H1 (cell line): Measurements from ENCODE around the gene LRTM2. TPM values are rescaled to one million over a fixed set of nuclear protein-coding genes. Genes with fewer than 3 reads are reported as not detected.
A peak's percentile ranks its signal among the peaks of the same experiment; 100 is the strongest.

Experiments
- CTCF ChIA-PET: fragments of 300-600 bp; sonication (Branson Sonifier 250); formaldehyde crosslinking; loops from one replicate; lab custom pipeline; 2021; ENCODE audit not compliant: partially characterized antibody; lab: Charles Lee
- POLR2A ChIA-PET: fragments of 300-600 bp; sonication (Branson Sonifier 250); formaldehyde crosslinking; loops from one replicate; lab custom pipeline; 2021; ENCODE audit warnings: inconsistent platforms; ENCODE audit not compliant: partially characterized antibody; lab: Charles Lee
- DNase-seq, 2 experiments: peaks; one replicate each; pipeline versions ENCODE4 v3.0.0 to v3.0.0-alpha.2; 2010 to 2022; ENCODE audit warnings: low spot score in 2 of 2, low read depth in 1 of 2, mixed read lengths in 1 of 2
- FAIRE-seq: peaks from 2 replicates; lab custom pipeline; 2011; peaks lifted over from hg19 to GRCh38; lab: Jason Lieb, UNC
- H2AFZ ChIP-seq: 2 replicates; pipeline ENCODE4 v1.8.1; 2012; ENCODE audit warnings: low read length, inconsistent platforms
- H2AK5ac ChIP-seq: 2 replicates; pipeline ENCODE4 v1.6.1; 2013; ENCODE audit warnings: low read depth, low read length
- H2BK120ac ChIP-seq: replicated peaks from 2 replicates; pipeline ENCODE3; 2013; ENCODE audit warnings: low read depth, low read length, inconsistent platforms
- H2BK12ac ChIP-seq: 2 replicates; pipeline ENCODE4 v1.6.1; 2013; ENCODE audit warnings: low read depth, low read length
- H2BK15ac ChIP-seq: 2 replicates; pipeline ENCODE4 v1.6.1; 2013; ENCODE audit warnings: low read length
- H2BK20ac ChIP-seq: 2 replicates; pipeline ENCODE4 v1.6.1; 2013; ENCODE audit warnings: low read length
- H2BK5ac ChIP-seq: 2 replicates; pipeline ENCODE4 v1.6.1; 2013; ENCODE audit warnings: low read depth, low read length
- H3K14ac ChIP-seq: 2 replicates; pipeline ENCODE4 v1.6.1; 2013; ENCODE audit warnings: inconsistent platforms; ENCODE audit not compliant: insufficient read length
- H3K18ac ChIP-seq: 2 replicates; pipeline ENCODE4 v1.6.1; 2013; ENCODE audit warnings: low read length; ENCODE audit errors: extremely low read depth
- H3K23ac ChIP-seq: 2 replicates; pipeline ENCODE4 v1.6.1; 2013; ENCODE audit warnings: inconsistent platforms; ENCODE audit not compliant: insufficient read length
- H3K23me2 ChIP-seq: 2 replicates; pipeline ENCODE4 v1.6.1; 2013; ENCODE audit warnings: low read depth, low read length
- H3K27ac ChIP-seq: 2 replicates; pipeline ENCODE4 v1.6.1; 2011; ENCODE audit warnings: low read depth, low read length, inconsistent platforms
- H3K27me3 ChIP-seq, 4 experiments: replicated peaks in 1 of 4; 1 replicate in 1 of 4; 2 replicates in 3 of 4; pipeline versions ENCODE4 v1.6.1 to v1.8.1; 2011 to 2013; ENCODE audit warnings: low read length in 3 of 4, mild to moderate bottlenecking in 3 of 4, inconsistent platforms in 2 of 4, mixed read lengths in 2 of 4, moderate library complexity in 1 of 4; ENCODE audit not compliant: control insufficient read depth in 3 of 4, insufficient read depth in 3 of 4; ENCODE audit errors: extremely low read depth in 1 of 4
- H3K36me3 ChIP-seq, 4 experiments: 2 replicates each; pipeline versions ENCODE4 v1.6.1 to v1.8.1; 2011 to 2013; ENCODE audit warnings: mild to moderate bottlenecking in 4 of 4, low read length in 3 of 4, moderate library complexity in 2 of 4, control low read depth in 1 of 4, inconsistent platforms in 1 of 4; ENCODE audit not compliant: insufficient read depth in 4 of 4, control insufficient read depth in 2 of 4
- H3K4ac ChIP-seq: replicated peaks from 2 replicates; pipeline ENCODE3; 2013; ENCODE audit warnings: low read length, low read depth, mixed read lengths, inconsistent platforms; ENCODE audit not compliant: insufficient read length
- H3K4me1 ChIP-seq, 4 experiments: replicated peaks in 1 of 4; 1 replicate in 1 of 4; 2 replicates in 3 of 4; pipeline versions ENCODE4 v1.6.1 to v1.8.1; 2011 to 2013; ENCODE audit warnings: low read length in 3 of 4, inconsistent platforms in 2 of 4, mixed read lengths in 1 of 4; ENCODE audit not compliant: insufficient read depth in 4 of 4, control insufficient read depth in 3 of 4
- H3K4me2 ChIP-seq, 2 experiments: 2 replicates each; pipeline versions ENCODE4 v1.6.1 to v1.8.1; 2011 to 2013; ENCODE audit warnings: low read depth in 2 of 2, low read length in 2 of 2, control low read depth in 1 of 2, inconsistent platforms in 1 of 2, mild to moderate bottlenecking in 1 of 2; ENCODE audit not compliant: insufficient read depth in 1 of 2
- H3K4me3 ChIP-seq, 4 experiments: fragments of 200-600, 300-600 bp in 1 of 4; sonication (generic), shearing (Covaris generic), sonication (Bioruptor Twin) in 1 of 4; 2 replicates each; pipeline versions ENCODE4 v1.5.1 to v1.8.1; 2011 to 2016; ENCODE audit warnings: low read length in 4 of 4, low read depth in 3 of 4, control low read depth in 2 of 4, inconsistent platforms in 2 of 4, mild to moderate bottlenecking in 2 of 4, mixed read lengths in 1 of 4, moderate library complexity in 1 of 4; ENCODE audit not compliant: insufficient read depth in 2 of 4; ENCODE audit errors: extremely low read depth in 1 of 4
- H3K56ac ChIP-seq: replicated peaks from 2 replicates; pipeline ENCODE3; 2013; ENCODE audit warnings: low read depth, mild to moderate bottlenecking, mixed read lengths, low read length, inconsistent platforms; ENCODE audit not compliant: insufficient read length
- H3K79me1 ChIP-seq: 2 replicates; pipeline ENCODE4 v1.6.1; 2013; ENCODE audit warnings: low read depth, low read length, control low read depth
- H3K79me2 ChIP-seq, 2 experiments: 2 replicates each; pipeline versions ENCODE4 v1.6.1 to v1.8.1; 2012 to 2013; ENCODE audit warnings: low read length in 2 of 2, mild to moderate bottlenecking in 2 of 2, inconsistent platforms in 1 of 2; ENCODE audit not compliant: insufficient read depth in 2 of 2, control insufficient read depth in 1 of 2
- H3K9ac ChIP-seq, 4 experiments: replicated peaks in 1 of 4; 1 replicate in 1 of 4; 2 replicates in 3 of 4; pipeline versions ENCODE4 v1.6.1 to v1.8.1; 2011 to 2013; ENCODE audit warnings: low read depth in 3 of 4, low read length in 3 of 4, control low read depth in 2 of 4, mild to moderate bottlenecking in 2 of 4, moderate library complexity in 2 of 4, inconsistent platforms in 1 of 4; ENCODE audit errors: extremely low read depth in 1 of 4
- H3K9me3 ChIP-seq, 2 experiments: 2 replicates each; pipeline versions ENCODE4 v1.6.1 to v1.8.1; 2012 to 2013; ENCODE audit warnings: mild to moderate bottlenecking in 2 of 2, moderate library complexity in 2 of 2, control low read depth in 1 of 2, inconsistent platforms in 1 of 2, low read depth in 1 of 2, low read length in 1 of 2, mixed read lengths in 1 of 2; ENCODE audit not compliant: insufficient read depth in 2 of 2
- H4K20me1 ChIP-seq, 2 experiments: replicated peaks in 1 of 2; 2 replicates each; pipeline versions ENCODE3 to v1.8.1; 2011 to 2013; ENCODE audit warnings: inconsistent platforms in 2 of 2, low read length in 2 of 2, mild to moderate bottlenecking in 1 of 2; ENCODE audit not compliant: insufficient read depth in 2 of 2, control insufficient read depth in 1 of 2
- H4K5ac ChIP-seq: 2 replicates; pipeline ENCODE4 v1.6.1; 2013; ENCODE audit warnings: low read length, low read depth, mixed read lengths, inconsistent platforms; ENCODE audit not compliant: insufficient read length
- H4K8ac ChIP-seq: 2 replicates; pipeline ENCODE4 v1.8.0; 2013; ENCODE audit warnings: mild to moderate bottlenecking, moderate library complexity, low read length, inconsistent platforms; ENCODE audit not compliant: insufficient read depth; ENCODE audit errors: extremely low read depth
- H4K91ac ChIP-seq: replicated peaks from 2 replicates; pipeline ENCODE3; 2013; ENCODE audit warnings: low read length, mixed read lengths, inconsistent platforms; ENCODE audit not compliant: insufficient read length
- CHD1 ChIP-seq: IDR thresholded peaks from 2 replicates; pipeline ENCODE4 v1.6.1; 2012; ENCODE audit warnings: low read depth, low read length, improper control_type of control experiment
- RAD21 ChIP-seq, 2 experiments: IDR thresholded peaks in 1 of 2; conservative IDR thresholded peaks in 1 of 2; 2 replicates each; pipeline ENCODE4 v1.6.1; 2011; ENCODE audit warnings: low read depth in 2 of 2, low read length in 2 of 2, improper control_type of control experiment in 1 of 2, inconsistent platforms in 1 of 2, mild to moderate bottlenecking in 1 of 2, moderate library complexity in 1 of 2
- WGBS, 2 experiments: shearing (Covaris generic) in 1 of 2; methylation state at CpG; one replicate each; pipeline versions ENCODE4 v1.1.6 to v1.1.7; 2013 to 2015; ENCODE audit warnings: low lambda C conversion rate in 2 of 2, mixed read lengths in 2 of 2, inconsistent platforms in 1 of 2, low coverage in 1 of 2, missing lambda C conversion rate in 1 of 2; ENCODE audit not compliant: insufficient replicate concordance in 2 of 2, insufficient coverage in 1 of 2, insufficient read length in 1 of 2; ENCODE audit errors: extremely low coverage in 1 of 2, missing lambda C conversion rate in 1 of 2; 5-methylcytosine and 5-hydroxymethylcytosine counted together
- polyA plus RNA-seq, 7 experiments: library from polyadenylated mRNA; depleted of rRNA in 3 of 7; stranded (reverse) in 5 of 7; unstranded in 2 of 7; fragments of >200 nt in 5 of 7; fragments of 200-250 nt in 2 of 7; gene quantifications; 1 replicate in 5 of 7; 2 replicates in 1 of 7; 4 replicates in 1 of 7; pipeline versions ENCODE4 v1.2.1 to v1.2.3, GENCODE V29; 2011 to 2013; ENCODE audit warnings: missing spikeins in 2 of 7, mixed read lengths in 2 of 7
- total RNA-seq: library from RNA; stranded (reverse); fragmentation: NEBNext Ultra II Directional; extraction: Animal tissue kit (Norgen Biotek cat#: 25700); gene quantifications from 2 replicates; pipeline ENCODE4 v1.2.1, GENCODE V29; 2021
- TF ChIP-seq, protein P1 (sequence below), 3 experiments: IDR thresholded peaks; 1 replicate in 2 of 3; 2 replicates in 1 of 3; pipeline versions ENCODE4 v1.5.1 to v1.6.1; 2011; ENCODE audit warnings: low read length in 3 of 3, mild to moderate bottlenecking in 3 of 3, inconsistent platforms in 2 of 3, low read depth in 1 of 3, moderate library complexity in 1 of 3; ENCODE audit not compliant: insufficient read depth in 1 of 3; ENCODE audit errors: control extremely low read depth in 1 of 3

LRTM2 gene
- total and polyA plus RNA-seq, 2 of the 8 experiments (the other 6 are each of a cell fraction or from before 2014, with no cell fraction given) = 0.06 TPM; not detected in 1

DNA sequence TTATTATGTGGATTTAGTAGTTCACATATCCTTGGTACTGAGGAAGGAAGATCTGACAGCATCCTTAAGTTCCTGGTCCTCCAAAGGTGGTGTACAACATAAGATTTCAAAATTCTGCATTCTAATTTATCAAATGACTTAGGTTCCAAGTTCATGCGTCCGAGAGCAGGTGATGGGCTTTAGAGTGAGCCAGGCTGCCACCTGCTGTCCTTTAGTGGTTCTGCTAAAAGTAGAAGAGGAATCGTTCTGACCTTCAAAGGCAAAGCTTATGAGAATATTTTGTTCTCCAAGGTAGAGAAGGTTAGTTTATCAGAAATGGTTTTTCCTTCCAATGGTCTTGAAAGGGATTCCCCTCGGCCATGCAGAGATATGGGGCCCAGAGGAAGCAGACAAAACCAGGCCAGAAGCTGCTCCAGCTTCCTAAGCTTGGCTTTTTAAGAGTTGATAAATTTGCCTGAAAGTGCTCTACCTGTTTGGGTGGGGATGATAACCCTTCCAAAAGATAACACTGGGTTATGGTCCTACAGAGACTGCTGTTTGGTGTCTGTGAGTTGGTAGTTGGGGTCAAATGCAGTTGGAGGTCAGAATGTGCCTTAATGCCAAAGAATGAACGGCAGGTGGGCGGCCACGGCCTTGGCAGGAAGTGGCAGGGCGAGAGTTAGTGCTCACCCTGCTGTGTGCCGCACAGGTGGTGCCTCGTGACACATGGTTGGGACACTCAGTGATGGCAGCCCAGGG is 29.1 kb upstream of the LRTM2 start:
- Histone ChIP-seq H3K4me3 (no peak overlapping the region), H3K27ac (no peak overlapping the region), H3K4me1 (peaks cover 0 to 6% (median 4%) of the 10 kb centered on the region in 4 experiments; a peak in 4 of 7 replicates), H4K8ac (no peak overlapping the region), H2BK12ac (no peak overlapping the region), H3K9me3 (no peaks in the 10 kb centered on the region), H4K91ac (no peak overlapping the region), H2BK15ac (no peak overlapping the region), H3K79me2 (no peaks in the 10 kb centered on the region), H2AK5ac (no peak overlapping the region), H3K27me3 (peaks cover under 1 to 3% (median 2%) of the 10 kb centered on the region in 4 experiments; a peak in 5 of 7 replicates), H3K36me3 (peaks cover 0 to 10% (median 5%) of the 10 kb centered on the region in 4 experiments; a peak in 4 of 8 replicates), H3K79me1 (no peaks in the 10 kb centered on the region; the same call in 1 of the 2 replicates), H3K56ac (no peak overlapping the region), H2BK5ac (peak overlapping the region; percentile 17; the same call in 1 of the 2 replicates), H4K5ac (no peak overlapping the region), H3K23ac (no peak overlapping the region), H3K23me2 (peaks cover 2% of the 10 kb centered on the region; the same call in 1 of the 2 replicates), H2BK20ac (no peak overlapping the region), H3K4ac (no peak overlapping the region), H2BK120ac (no peak overlapping the region), H2AFZ (no peak overlapping the region), H3K18ac (no peak overlapping the region), H3K9ac (no peak overlapping the region), H3K4me2 (no peak overlapping the region), H4K20me1 (peaks cover 3 to 4% of the 10 kb centered on the region in 2 experiments), H3K14ac (no peak overlapping the region)
- ChIA-PET CTCF (interaction anchor here (0.6 to 14.3 kb wide), 53 partner anchors 9 to 574 kb away, joined by 3 to 265 read pairs (median 4); no protein-coding TSS in a partner anchor), POLR2A (interaction anchor here (0.6 to 2.3 kb wide), 8 partner anchors 97 to 158 kb away, joined by 3 to 8 read pairs (median 4); partner anchors contain the start of gene ADIPOR2)
- peak; percentile 97 for FAIRE-seq
- no peak for TF ChIP-seq CHD1
- TF ChIP-seq, protein P1, sequence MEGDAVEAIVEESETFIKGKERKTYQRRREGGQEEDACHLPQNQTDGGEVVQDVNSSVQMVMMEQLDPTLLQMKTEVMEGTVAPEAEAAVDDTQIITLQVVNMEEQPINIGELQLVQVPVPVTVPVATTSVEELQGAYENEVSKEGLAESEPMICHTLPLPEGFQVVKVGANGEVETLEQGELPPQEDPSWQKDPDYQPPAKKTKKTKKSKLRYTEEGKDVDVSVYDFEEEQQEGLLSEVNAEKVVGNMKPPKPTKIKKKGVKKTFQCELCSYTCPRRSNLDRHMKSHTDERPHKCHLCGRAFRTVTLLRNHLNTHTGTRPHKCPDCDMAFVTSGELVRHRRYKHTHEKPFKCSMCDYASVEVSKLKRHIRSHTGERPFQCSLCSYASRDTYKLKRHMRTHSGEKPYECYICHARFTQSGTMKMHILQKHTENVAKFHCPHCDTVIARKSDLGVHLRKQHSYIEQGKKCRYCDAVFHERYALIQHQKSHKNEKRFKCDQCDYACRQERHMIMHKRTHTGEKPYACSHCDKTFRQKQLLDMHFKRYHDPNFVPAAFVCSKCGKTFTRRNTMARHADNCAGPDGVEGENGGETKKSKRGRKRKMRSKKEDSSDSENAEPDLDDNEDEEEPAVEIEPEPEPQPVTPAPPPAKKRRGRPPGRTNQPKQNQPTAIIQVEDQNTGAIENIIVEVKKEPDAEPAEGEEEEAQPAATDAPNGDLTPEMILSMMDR (IDR thresholded peaks at IDR 0.05; ENCODE audit: control extremely low read depth in 1 of 3, insufficient read depth in 1 of 3, low read depth in 1 of 3, low read length in 3 of 3) = peak; percentile 46 to 83 (median 79)
- peak; percentile 82 to 86 for TF ChIP-seq RAD21 (IDR thresholded peaks at IDR 0.05 in 1 of 2, conservative IDR thresholded peaks at IDR 0.05 in 1 of 2; ENCODE audit: low read depth in 2 of 2, low read length in 2 of 2)
- DNase-seq = peak in 1 of 2 experiments; percentile 51
- WGBS, 2 experiments = 63% methylated on average over 10 of the region's 10 CpGs; no CpG with 5 or more reads in 1 of the 2 experiments
